GM12878 (cell line): ENCODE data around the gene TM4SF4. TPM values are rescaled to one million over a fixed set of nuclear protein-coding genes. Genes with fewer than 3 reads are reported as not detected.

Experiments
- ATAC-seq: fragments of 200-7000 bp; cut with Tn5 transposase; 3 replicates; pipeline ENCODE4 v1.9.1; 2020; ENCODE audit warnings: mild to moderate bottlenecking, moderate library complexity
- BruUV-seq: library from RNA; stranded (reverse); fragments of 400-500 nt; replicated peaks from 2 replicates; lab custom pipeline; 2021; lab: Mats Ljungman, UMichigan
- CTCF ChIA-PET: fragments of 300-600 bp; sonication (Branson Sonifier 250); formaldehyde crosslinking; extraction: SDS; loops from one replicate; lab custom pipeline; 2021; ENCODE audit warnings: inconsistent platforms; lab: Yijun Ruan, JAX
- POLR2A ChIA-PET: fragments of 350-600 bp; formaldehyde crosslinking; extraction: SDS; loops from one replicate; lab custom pipeline; 2021; ENCODE audit warnings: inconsistent platforms; lab: Charles Lee
- RAD21 ChIA-PET: fragments of 300-600 bp; sonication (Branson Sonifier 250); formaldehyde crosslinking; loops from one replicate; lab custom pipeline; 2023; ENCODE audit warnings: antibody characterized with exemption; ENCODE audit not compliant: unreplicated experiment; lab: Charles Lee
- SMC1A ChIA-PET: fragments of 300-600 bp; sonication (Branson Sonifier 250); formaldehyde crosslinking; loops from one replicate; lab custom pipeline; 2023; ENCODE audit not compliant: unreplicated experiment, uncharacterized antibody; lab: Charles Lee
- DNase-seq: peaks from one replicate; pipeline ENCODE4 v3.0.0-alpha.2; 2011; ENCODE audit warnings: low read depth, low spot score
- FAIRE-seq: peaks from 3 replicates; lab custom pipeline; 2011; peaks lifted over from hg19 to GRCh38; lab: Jason Lieb, UNC
- H2AFZ ChIP-seq: 2 replicates; pipeline ENCODE4 v1.6.0; 2011; ENCODE audit warnings: low read depth, low read length, control low read depth; ENCODE audit not compliant: control insufficient read depth
- H3K27ac ChIP-seq: 2 replicates; pipeline ENCODE4 v1.5.1; 2011; ENCODE audit warnings: control low read depth; ENCODE audit not compliant: control insufficient read depth, insufficient read depth
- H3K27me3 ChIP-seq, 2 experiments: replicated peaks in 1 of 2; 2 replicates each; pipeline versions ENCODE4 v1.6.0 to v1.6.1; 2011; ENCODE audit warnings: low read length in 1 of 2; ENCODE audit not compliant: control insufficient read depth in 2 of 2, insufficient read depth in 2 of 2
- H3K36me3 ChIP-seq, 2 experiments: 2 replicates each; pipeline ENCODE4 v1.5.1; 2011; ENCODE audit warnings: low read length in 1 of 2; ENCODE audit not compliant: control insufficient read depth in 2 of 2, insufficient read depth in 2 of 2
- H3K4me1 ChIP-seq: 2 replicates; pipeline ENCODE4 v1.6.1; 2011; ENCODE audit warnings: mild to moderate bottlenecking, low read length, moderate library complexity, mixed read lengths; ENCODE audit not compliant: control insufficient read depth, insufficient read depth
- H3K4me2 ChIP-seq: 2 replicates; pipeline ENCODE4 v1.6.0; 2011; ENCODE audit warnings: control low read depth; ENCODE audit not compliant: control insufficient read depth, insufficient read depth
- H3K4me3 ChIP-seq: fragments of 200-600 bp; sonication (generic); 2 replicates; pipeline ENCODE4 v1.5.1; 2016
- H3K79me2 ChIP-seq: 2 replicates; pipeline ENCODE4 v1.6.0; 2011; ENCODE audit warnings: low read length; ENCODE audit not compliant: control insufficient read depth, insufficient read depth
- H3K9ac ChIP-seq: 2 replicates; pipeline ENCODE4 v1.8.0; 2011; ENCODE audit warnings: low read length, control low read depth, mixed read lengths; ENCODE audit not compliant: control insufficient read depth, insufficient read depth
- H3K9me3 ChIP-seq: replicated peaks from 3 replicates; pipeline ENCODE4 v1.5.1; 2011; ENCODE audit warnings: mild to moderate bottlenecking, low read length; ENCODE audit not compliant: control insufficient read depth, insufficient read depth
- H4K20me1 ChIP-seq: 2 replicates; pipeline ENCODE4 v1.6.0; 2011; ENCODE audit not compliant: control insufficient read depth, insufficient read depth
- HSF1 ChIP-seq: fragments of 150-350 bp; IDR thresholded peaks from 2 replicates; pipeline ENCODE4 v1.6.1; 2014; ENCODE audit warnings: mild to moderate bottlenecking, low read depth, low read length
- KAT2A ChIP-seq: conservative IDR thresholded peaks from 2 replicates; pipeline ENCODE4 v1.6.1; 2011; ENCODE audit warnings: low read depth, low read length; ENCODE audit not compliant: control insufficient read depth
- NFYB ChIP-seq: IDR thresholded peaks from 2 replicates; pipeline ENCODE4 v1.6.1; 2011; ENCODE audit warnings: low read depth, mild to moderate bottlenecking, low read length, improper control_type of control experiment, moderate library complexity; ENCODE audit not compliant: insufficient read depth
- RELA ChIP-seq: fragments of 450-650 bp; IDR thresholded peaks from 2 replicates; pipeline ENCODE4 v1.8.0; 2014; ENCODE audit warnings: borderline replicate concordance; ENCODE audit not compliant: partially characterized antibody
- in situ Hi-C: fragments of 300-500 bp; cut with MboI; formaldehyde crosslinking; loops from 9 replicates; pipeline ENCODE4 v1.14.3; 2018; ENCODE audit warnings: mixed read lengths
- intact Hi-C: fragments of 100-400 bp; cut with micrococcal nuclease; formaldehyde crosslinking; loops from one replicate; pipeline ENCODE4 v1.14.2; 2022; ENCODE audit not compliant: unreplicated experiment
- polyA plus RNA-seq, 11 experiments: library from polyadenylated mRNA; depleted of rRNA in 4 of 11; unstranded in 6 of 11; stranded (reverse) in 5 of 11; fragments of >200 nt; fragmentation: Nextera tagmentation in 4 of 11; fragmentation: Illumina TruSeq in 1 of 11; extraction: Ambion mirVana in 4 of 11; extraction: Trizol in 1 of 11; gene quantifications; 1 replicate in 1 of 11; 2 replicates in 10 of 11; pipeline versions ENCODE4 v1.2.1 to v1.2.3, GENCODE V29; 2011 to 2016; ENCODE audit warnings: inconsistent platforms in 2 of 11, missing spikeins in 2 of 11, low read depth in 1 of 11
- total RNA-seq, 4 experiments: library from RNA; depleted of rRNA in 3 of 4; stranded (reverse); fragments of >200 nt in 3 of 4; fragmentation: Illumina TruSeq in 1 of 4; extraction: Trizol in 1 of 4; gene quantifications; 2 replicates each; pipeline versions ENCODE4 v1.2.1 to v1.2.3, GENCODE V29; 2013 to 2021

TM4SF4 gene
- total and polyA plus RNA-seq, 10 of the 15 experiments (the other 5 are each of a cell fraction or from before 2014, with no cell fraction given), result 0.06 to 1.3 TPM; not detected in 8

DNA sequence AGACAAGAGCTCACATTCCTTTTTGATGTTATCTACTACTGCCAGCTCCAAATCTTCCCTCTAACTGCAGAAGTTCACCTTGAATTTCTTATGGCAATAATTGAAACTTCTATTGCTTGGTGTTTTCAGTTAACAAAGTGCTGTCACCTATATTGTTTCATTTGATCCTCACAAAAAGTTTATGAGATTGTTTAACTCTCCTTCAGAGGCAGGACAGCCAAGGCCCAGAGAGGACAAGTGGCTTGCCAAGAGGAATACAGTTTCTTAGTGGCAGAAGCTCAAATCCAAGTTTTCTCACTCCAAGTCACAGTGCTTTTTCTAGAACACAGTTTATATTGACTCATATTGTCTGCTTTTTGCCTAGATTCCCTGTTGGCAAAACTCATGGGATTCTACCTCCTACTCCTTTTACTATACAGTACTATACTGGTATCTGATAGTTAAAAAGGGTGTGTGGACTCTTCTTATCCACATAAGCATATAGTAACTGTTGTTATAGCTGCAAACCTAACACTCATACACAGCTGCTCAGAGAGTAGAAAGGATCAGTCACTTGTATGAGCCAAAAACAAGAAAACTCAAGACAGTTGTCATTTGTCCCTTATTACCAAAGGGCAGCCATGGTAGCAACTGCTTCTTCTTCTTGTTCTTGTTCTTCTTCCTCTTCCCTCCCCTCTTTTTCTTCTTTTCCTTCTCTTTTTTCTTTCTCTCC is 15.9 kb downstream of the TM4SF4 start:
- Histone ChIP-seq H3K4me1 (no peaks in the 10 kb centered on the region), H3K36me3 (no peaks in the 10 kb centered on the region), H3K4me3 (no peak overlapping the region), H3K9me3 (no peaks in the 10 kb centered on the region), H2AFZ (no peak overlapping the region), H3K79me2 (no peaks in the 10 kb centered on the region), H3K4me2 (no peak overlapping the region), H3K27me3 (no peaks in the 10 kb centered on the region; a peak in 1 of 4 replicates), H3K9ac (no peak overlapping the region), H4K20me1 (no peaks in the 10 kb centered on the region), H3K27ac (no peak overlapping the region)
- intact Hi-C loops (no loop called here), in situ Hi-C loops (no loop called here)
- ATAC-seq (no peak), FAIRE-seq (no peak), DNase-seq (no peak)
- TF ChIP-seq KAT2A (no peak), RELA (no peak), HSF1 (no peak), NFYB (no peak)
- ChIA-PET CTCF (interaction anchor here (0.7 to 6.9 kb wide), 13 partner anchors 11 to 585 kb away, joined by 3 to 51 read pairs (median 4); partner anchors contain the start of gene TM4SF4), RAD21 (interaction anchor here (0.9 to 1.0 kb wide), 2 partner anchors 318 to 324 kb away, joined by 3 read pairs; no protein-coding TSS in a partner anchor), SMC1A (interaction anchor here (0.6 to 2.3 kb wide), 9 partner anchors 12 to 536 kb away, joined by 3 to 7 read pairs (median 3); no protein-coding TSS in a partner anchor), POLR2A (no interaction called here)
- BruUV-seq, result no TSS peak
